Upper lobe of left lung (tissue), 4 donors: ENCODE data around the gene CUEDC1.

ENCODE experiments used
- POLR2A ChIP-seq, 4 donors: fragments of 450-650 bp; IDR thresholded peaks; one replicate each; pipeline ENCODE4 v1.5.1; 2016 to 2017; ENCODE audit warnings: antibody characterized with exemption in 4 of 4, mild to moderate bottlenecking in 2 of 4
- TF ChIP-seq, protein P1 (sequence below), 6 experiments: fragments of 450-650 bp in 4 of 6; fragments of 200-600 bp in 2 of 6; sonication (generic) in 2 of 6; IDR thresholded peaks; one replicate each; pipeline ENCODE4 v1.5.1; 2016 to 2019; ENCODE audit warnings: antibody characterized with exemption in 6 of 6

DNA sequence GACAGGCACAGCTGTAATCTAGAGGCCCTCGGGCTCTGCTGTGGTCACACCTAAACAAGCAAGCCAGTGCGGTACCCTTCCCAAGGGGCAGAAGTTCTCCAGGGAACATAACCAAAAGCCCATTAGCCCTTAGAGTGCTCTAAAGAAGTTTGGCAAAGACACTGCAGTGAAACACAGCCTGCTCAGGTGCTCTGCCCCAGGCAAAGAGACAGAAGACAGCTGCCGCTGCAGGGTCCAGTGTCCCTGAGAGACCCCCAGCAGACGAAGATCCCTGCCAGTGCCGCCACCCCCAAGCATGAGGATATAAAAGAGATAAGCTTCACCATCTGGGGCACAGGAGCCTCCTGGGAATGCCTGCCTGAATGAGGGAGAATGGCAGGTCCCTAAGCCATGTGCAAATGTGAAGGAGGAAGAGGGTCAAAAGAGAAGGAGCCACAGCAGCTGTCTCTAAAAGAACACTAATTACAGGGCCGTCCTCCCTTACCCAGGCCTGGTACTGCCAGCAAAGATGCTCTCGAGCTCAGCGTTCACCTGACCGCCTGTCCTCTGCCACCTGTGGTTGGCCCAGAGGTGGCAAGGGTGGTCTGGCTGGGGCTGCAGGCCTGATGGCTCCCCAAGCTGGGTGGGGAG, 29.7 kb downstream of the CUEDC1 start:
- no peak for TF ChIP-seq POLR2A (IDR thresholded peaks at IDR 0.05)
- TF ChIP-seq, protein P1, sequence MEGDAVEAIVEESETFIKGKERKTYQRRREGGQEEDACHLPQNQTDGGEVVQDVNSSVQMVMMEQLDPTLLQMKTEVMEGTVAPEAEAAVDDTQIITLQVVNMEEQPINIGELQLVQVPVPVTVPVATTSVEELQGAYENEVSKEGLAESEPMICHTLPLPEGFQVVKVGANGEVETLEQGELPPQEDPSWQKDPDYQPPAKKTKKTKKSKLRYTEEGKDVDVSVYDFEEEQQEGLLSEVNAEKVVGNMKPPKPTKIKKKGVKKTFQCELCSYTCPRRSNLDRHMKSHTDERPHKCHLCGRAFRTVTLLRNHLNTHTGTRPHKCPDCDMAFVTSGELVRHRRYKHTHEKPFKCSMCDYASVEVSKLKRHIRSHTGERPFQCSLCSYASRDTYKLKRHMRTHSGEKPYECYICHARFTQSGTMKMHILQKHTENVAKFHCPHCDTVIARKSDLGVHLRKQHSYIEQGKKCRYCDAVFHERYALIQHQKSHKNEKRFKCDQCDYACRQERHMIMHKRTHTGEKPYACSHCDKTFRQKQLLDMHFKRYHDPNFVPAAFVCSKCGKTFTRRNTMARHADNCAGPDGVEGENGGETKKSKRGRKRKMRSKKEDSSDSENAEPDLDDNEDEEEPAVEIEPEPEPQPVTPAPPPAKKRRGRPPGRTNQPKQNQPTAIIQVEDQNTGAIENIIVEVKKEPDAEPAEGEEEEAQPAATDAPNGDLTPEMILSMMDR (IDR thresholded peaks at IDR 0.05): no peak
